Esophagus muscularis mucosa (tissue), 4 donors: ENCODE data around the gene SLC2A2.

Experiments
- EP300 ChIP-seq: sonication (generic); formaldehyde crosslinking; IDR thresholded peaks from one replicate; pipeline ENCODE4 v1.6.1; 2017; ENCODE audit warnings: antibody characterized with exemption
- POLR2A ChIP-seq: fragments of 450-650 bp; IDR thresholded peaks from one replicate; pipeline ENCODE4 v1.6.1; 2017; ENCODE audit warnings: antibody characterized with exemption, moderate library complexity, mild to moderate bottlenecking, low read depth
- POLR2AphosphoS5 ChIP-seq, 2 donors: sonication (generic); formaldehyde crosslinking; IDR thresholded peaks; one replicate each; pipeline ENCODE4 v1.6.1; 2017; ENCODE audit warnings: antibody characterized with exemption in 2 of 2
- TF ChIP-seq, protein P1 (sequence below), 3 experiments: fragments of 200-600 bp in 2 of 3; fragments of 450-650 bp in 1 of 3; sonication (generic) in 2 of 3; IDR thresholded peaks; one replicate each; pipeline ENCODE4 v1.5.1; 2017 to 2019; ENCODE audit warnings: antibody characterized with exemption in 3 of 3, mild to moderate bottlenecking in 2 of 3, moderate library complexity in 1 of 3

- TF ChIP-seq, protein P1, sequence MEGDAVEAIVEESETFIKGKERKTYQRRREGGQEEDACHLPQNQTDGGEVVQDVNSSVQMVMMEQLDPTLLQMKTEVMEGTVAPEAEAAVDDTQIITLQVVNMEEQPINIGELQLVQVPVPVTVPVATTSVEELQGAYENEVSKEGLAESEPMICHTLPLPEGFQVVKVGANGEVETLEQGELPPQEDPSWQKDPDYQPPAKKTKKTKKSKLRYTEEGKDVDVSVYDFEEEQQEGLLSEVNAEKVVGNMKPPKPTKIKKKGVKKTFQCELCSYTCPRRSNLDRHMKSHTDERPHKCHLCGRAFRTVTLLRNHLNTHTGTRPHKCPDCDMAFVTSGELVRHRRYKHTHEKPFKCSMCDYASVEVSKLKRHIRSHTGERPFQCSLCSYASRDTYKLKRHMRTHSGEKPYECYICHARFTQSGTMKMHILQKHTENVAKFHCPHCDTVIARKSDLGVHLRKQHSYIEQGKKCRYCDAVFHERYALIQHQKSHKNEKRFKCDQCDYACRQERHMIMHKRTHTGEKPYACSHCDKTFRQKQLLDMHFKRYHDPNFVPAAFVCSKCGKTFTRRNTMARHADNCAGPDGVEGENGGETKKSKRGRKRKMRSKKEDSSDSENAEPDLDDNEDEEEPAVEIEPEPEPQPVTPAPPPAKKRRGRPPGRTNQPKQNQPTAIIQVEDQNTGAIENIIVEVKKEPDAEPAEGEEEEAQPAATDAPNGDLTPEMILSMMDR (IDR thresholded peaks at IDR 0.05): no peak
- no peak for TF ChIP-seq POLR2A
- no peak for TF ChIP-seq POLR2AphosphoS5 (IDR thresholded peaks at IDR 0.05)
- TF ChIP-seq EP300: no peak
Measured at GRCh38 chr3:171011109-171011872, 15.2 kb downstream of the SLC2A2 start.
